A549 (cell line): ENCODE data around the gene KLHDC8A. TPM values are rescaled to one million over a fixed set of nuclear protein-coding genes. Genes with fewer than 3 reads are reported as not detected.

Experiments used
- ATAC-seq, 2 experiments: fragments of 200-7000 bp in 1 of 2; fragments of >200 bp in 1 of 2; cut with Nextera tagmentation in 1 of 2; cut with Tn5 transposase in 1 of 2; 3 replicates each; pipeline versions ENCODE4 v1.8.0 to v1.9.1; 2018 to 2020; ENCODE audit warnings: mild to moderate bottlenecking in 1 of 2, moderate library complexity in 1 of 2
- CTCF ChIA-PET: fragments of 300-600 bp; sonication (Branson Sonifier 250); formaldehyde crosslinking; extraction: SDS; loops from one replicate; lab custom pipeline; 2021; ENCODE audit warnings: antibody characterized with exemption, inconsistent platforms; lab: Yijun Ruan, JAX
- POLR2A ChIA-PET: fragments of 350-600 bp; formaldehyde crosslinking; extraction: SDS; loops from one replicate; lab custom pipeline; 2021; ENCODE audit warnings: antibody characterized with exemption, inconsistent platforms; lab: Yijun Ruan, JAX
- DNase-seq, 2 experiments: peaks; one replicate each; pipeline versions ENCODE4 v3.0.0 to v3.0.0-alpha.2; 2011 to 2016; ENCODE audit warnings: low read depth in 1 of 2, low spot score in 1 of 2
- FAIRE-seq: peaks from 2 replicates; lab custom pipeline; 2011; peaks lifted over from hg19 to GRCh38; lab: Jason Lieb, UNC
- H3K27ac ChIP-seq, 2 experiments: fragments of >200 bp; sonication (Bioruptor Twin); formaldehyde crosslinking; 3 replicates each; pipeline ENCODE4 v1.5.1; 2016 to 2017
- H3K4me1 ChIP-seq: fragments of >200 bp; sonication (Bioruptor Twin); formaldehyde crosslinking; 3 replicates; pipeline ENCODE4 v1.6.1; 2016
- H3K4me2 ChIP-seq: fragments of >200 bp; sonication (Bioruptor Twin); formaldehyde crosslinking; 3 replicates; pipeline ENCODE4 v1.6.1; 2016
- H3K4me3 ChIP-seq: fragments of >200 bp; sonication (Bioruptor Twin); formaldehyde crosslinking; 3 replicates; pipeline ENCODE4 v1.5.1; 2016
- H3K9me3 ChIP-seq: fragments of >200 bp; sonication (Bioruptor Twin); formaldehyde crosslinking; 3 replicates; pipeline ENCODE4 v1.6.1; 2016
- BHLHE40 ChIP-seq: IDR thresholded peaks from 2 replicates; pipeline ENCODE4 v1.6.1; 2012; ENCODE audit warnings: low read depth, low read length, inconsistent platforms
- CBX2 ChIP-seq: fragments of 200-600 bp; sonication (generic); IDR thresholded peaks from 2 replicates; pipeline ENCODE4 v1.6.1; 2016; ENCODE audit warnings: low read depth, mild to moderate bottlenecking, borderline replicate concordance
- CBX8 ChIP-seq: fragments of 200-600 bp; sonication (generic); IDR thresholded peaks from 2 replicates; pipeline ENCODE4 v1.6.1; 2016
- E2F6 ChIP-seq: IDR thresholded peaks from 2 replicates; pipeline ENCODE4 v1.6.1; 2012; ENCODE audit warnings: low read depth, borderline replicate concordance
- ELK1 ChIP-seq: fragments of 150-350 bp; IDR thresholded peaks from 2 replicates; pipeline ENCODE4 v1.6.1; 2014; ENCODE audit warnings: low read depth, mild to moderate bottlenecking, low read length
- FOXS1 ChIP-seq: fragments of 250-450 bp; sonication (Bioruptor Pico); IDR thresholded peaks from 2 replicates; pipeline ENCODE4 v1.5.0; 2020; ENCODE audit warnings: mild to moderate bottlenecking, moderate library complexity
- HOXA7 ChIP-seq: fragments of 250-450 bp; sonication (Bioruptor Pico); IDR thresholded peaks from 2 replicates; pipeline ENCODE4 v1.5.0; 2020; ENCODE audit warnings: mild to moderate bottlenecking, moderate library complexity
- HOXB5 ChIP-seq: fragments of 250-450 bp; sonication (Bioruptor Pico); IDR thresholded peaks from 2 replicates; pipeline ENCODE4 v1.5.0; 2020; ENCODE audit warnings: mild to moderate bottlenecking, moderate library complexity
- JUN ChIP-seq, 2 experiments: fragments of >200 bp; sonication (Bioruptor Twin); formaldehyde crosslinking; IDR thresholded peaks; 2 replicates in 1 of 2; 3 replicates in 1 of 2; pipeline ENCODE4 v1.6.1; 2016 to 2017
- JUNB ChIP-seq: fragments of >200 bp; sonication (Bioruptor Twin); formaldehyde crosslinking; IDR thresholded peaks from 2 replicates; pipeline ENCODE4 v1.6.1; 2016
- NPAS2 ChIP-seq: fragments of 250-450 bp; sonication (Bioruptor Pico); IDR thresholded peaks from 2 replicates; pipeline ENCODE4 v1.8.0; 2022; ENCODE audit warnings: mild to moderate bottlenecking, moderate library complexity, borderline replicate concordance
- NR3C1 ChIP-seq: fragments of >200 bp; sonication (Bioruptor Twin); formaldehyde crosslinking; IDR thresholded peaks from 3 replicates; pipeline ENCODE4 v1.6.1; 2017
- PHF8 ChIP-seq: fragments of 200-600 bp; sonication (generic); IDR thresholded peaks from 2 replicates; pipeline ENCODE4 v1.6.1; 2016; ENCODE audit warnings: low read depth, mild to moderate bottlenecking, antibody characterized with exemption, moderate library complexity, borderline replicate concordance
- RFX5 ChIP-seq: fragments of 450-650 bp; IDR thresholded peaks from 2 replicates; pipeline ENCODE4 v1.7.1; 2014; ENCODE audit warnings: antibody characterized with exemption, mild to moderate bottlenecking, moderate library complexity
- RNF2 ChIP-seq: fragments of 200-600 bp; sonication (generic); IDR thresholded peaks from 2 replicates; pipeline ENCODE4 v1.6.1; 2016; ENCODE audit warnings: low read depth, mild to moderate bottlenecking, antibody characterized with exemption, moderate library complexity, borderline replicate concordance
- SMC3 ChIP-seq: fragments of >200 bp; sonication (Bioruptor Twin); formaldehyde crosslinking; IDR thresholded peaks from 3 replicates; pipeline ENCODE4 v1.6.1; 2018; ENCODE audit warnings: inconsistent platforms
- USF2 ChIP-seq: fragments of 450-650 bp; IDR thresholded peaks from 2 replicates; pipeline ENCODE4 v1.6.1; 2014; ENCODE audit warnings: antibody characterized with exemption
- ZC3H11A ChIP-seq: fragments of 450-650 bp; IDR thresholded peaks from 2 replicates; pipeline ENCODE4 v1.6.1; 2014; ENCODE audit warnings: antibody characterized with exemption, mild to moderate bottlenecking
- ZFP36 ChIP-seq: fragments of 450-650 bp; IDR thresholded peaks from 2 replicates; pipeline ENCODE4 v1.6.1; 2014; ENCODE audit warnings: borderline replicate concordance; ENCODE audit not compliant: partially characterized antibody
- WGBS: methylation state at CpG from one replicate; pipeline ENCODE4 v1.1.6; 2017; ENCODE audit errors: missing lambda C conversion rate; 5-methylcytosine and 5-hydroxymethylcytosine counted together
- polyA plus RNA-seq, 4 experiments: library from polyadenylated mRNA; depleted of rRNA in 3 of 4; stranded (reverse); fragments of >200 nt; fragmentation: RNase III in 1 of 4; extraction: RNeasy Plus Mini Kit Qiagen cat#74134 plus additional on column Dnase treatment in 1 of 4; gene quantifications; 2 replicates in 3 of 4; 3 replicates in 1 of 4; pipeline ENCODE4 v1.2.3, GENCODE V29; 2011 to 2017
- TF ChIP-seq, protein P1 (sequence below): fragments of 250-450 bp; sonication (Bioruptor Pico); IDR thresholded peaks from 2 replicates; pipeline ENCODE4 v1.5.0; 2020; ENCODE audit warnings: low read depth, mild to moderate bottlenecking, moderate library complexity
- TF ChIP-seq, protein P2 (sequence below): fragments of >200 bp; sonication (Bioruptor Twin); formaldehyde crosslinking; IDR thresholded peaks from 3 replicates; pipeline ENCODE4 v1.6.1; 2016
- TF ChIP-seq, protein P3 (sequence below): fragments of 250-450 bp; sonication (Bioruptor Pico); IDR thresholded peaks from 2 replicates; pipeline ENCODE4 v1.5.0; 2021; ENCODE audit warnings: mild to moderate bottlenecking, moderate library complexity, borderline replicate concordance

The KLHDC8A gene
- polyA plus RNA-seq, 2 of the 4 experiments (the other 2 are of a cell fraction), result 0.34 to 0.40 TPM

GRCh38 chr1:205328476-205328875 is 28.2 kb downstream of the KLHDC8A start:
- Histone ChIP-seq H3K4me1 (peaks cover 17% of the 10 kb centered on the region), H3K27ac (peak overlapping the region in 1 of 2 experiments; percentile 55; a peak in 3 of 6 replicates), H3K9me3 (no peaks in the 10 kb centered on the region), H3K4me3 (no peak overlapping the region), H3K4me2 (no peak overlapping the region)
- 53% methylated on average over 4 of the region's 4 CpGs for WGBS
- no peak for ATAC-seq
- no peak for FAIRE-seq
- ChIA-PET POLR2A (no interaction called here), CTCF (interaction anchor here (5.7 to 89.2 kb wide), 4 partner anchors 4 to 197 kb away, joined by 26 to 3627 read pairs (median 1971); partner anchors contain the start of genes KLHDC8A and NUAK2)
- TF ChIP-seq, protein P1, sequence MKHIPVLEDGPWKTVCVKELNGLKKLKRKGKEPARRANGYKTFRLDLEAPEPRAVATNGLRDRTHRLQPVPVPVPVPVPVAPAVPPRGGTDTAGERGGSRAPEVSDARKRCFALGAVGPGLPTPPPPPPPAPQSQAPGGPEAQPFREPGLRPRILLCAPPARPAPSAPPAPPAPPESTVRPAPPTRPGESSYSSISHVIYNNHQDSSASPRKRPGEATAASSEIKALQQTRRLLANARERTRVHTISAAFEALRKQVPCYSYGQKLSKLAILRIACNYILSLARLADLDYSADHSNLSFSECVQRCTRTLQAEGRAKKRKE (CRISPR knock-in tag), result no peak
- no peak for DNase-seq

DNA sequence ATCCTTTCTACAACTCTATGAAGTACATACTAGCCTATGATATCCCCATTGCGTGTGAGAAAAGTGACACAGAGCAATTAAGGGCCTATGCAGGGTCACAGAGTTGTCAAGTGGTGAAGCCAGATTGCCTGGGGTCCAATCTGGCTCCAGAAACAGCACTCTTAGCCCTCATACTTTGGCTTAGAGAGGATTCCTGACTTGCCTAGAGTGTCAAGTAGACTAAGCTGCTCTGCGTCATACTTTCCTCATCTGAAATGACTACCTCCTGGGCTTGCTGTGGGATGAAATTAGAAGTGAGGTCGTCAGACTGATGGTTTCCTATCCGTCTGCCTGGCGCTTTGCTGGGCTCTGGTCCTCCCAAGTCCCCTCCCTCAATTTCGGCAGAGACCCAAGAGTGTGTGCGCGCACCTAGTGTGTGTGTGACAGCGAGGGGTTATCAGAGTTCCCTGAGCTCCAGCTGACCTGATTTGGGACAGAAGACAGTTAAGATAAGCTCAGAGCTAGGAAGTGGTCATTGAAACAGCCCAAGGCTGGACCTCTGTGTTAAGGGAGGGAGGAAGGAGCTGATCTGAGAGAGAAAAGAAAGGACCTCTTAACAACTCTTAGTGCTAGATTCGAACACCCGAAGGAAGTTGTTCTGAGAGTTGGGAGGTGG is 29.8 kb downstream of the KLHDC8A start:
- Histone ChIP-seq H3K27ac (peak overlapping the region; percentile 13 to 99; a peak in 3 of 6 replicates), H3K4me3 (no peak overlapping the region), H3K9me3 (no peaks in the 10 kb centered on the region), H3K4me1 (peaks cover 20% of the 10 kb centered on the region), H3K4me2 (no peak overlapping the region)
- 76% methylated on average over 11 of the region's 11 CpGs for WGBS
- ChIA-PET CTCF (interaction anchor here (0.7 to 89.2 kb wide), 11 partner anchors 2 to 197 kb away, joined by 3 to 3627 read pairs (median 11); partner anchors contain the start of genes KLHDC8A, NUAK2 and TMCC2), POLR2A (no interaction called here)
- no peak for DNase-seq
- FAIRE-seq, result no peak
- ATAC-seq, result no peak
- TF ChIP-seq RFX5, result no peak
- TF ChIP-seq ZC3H11A, result no peak
- TF ChIP-seq BHLHE40, result no peak
- no peak for TF ChIP-seq CBX8
- no peak for TF ChIP-seq ZFP36
- no peak for TF ChIP-seq CBX2
- TF ChIP-seq RNF2, result no peak
- no peak for TF ChIP-seq NPAS2 (CRISPR knock-in tag)
- TF ChIP-seq FOXS1 (CRISPR knock-in tag), result no peak
- TF ChIP-seq, protein P2, sequence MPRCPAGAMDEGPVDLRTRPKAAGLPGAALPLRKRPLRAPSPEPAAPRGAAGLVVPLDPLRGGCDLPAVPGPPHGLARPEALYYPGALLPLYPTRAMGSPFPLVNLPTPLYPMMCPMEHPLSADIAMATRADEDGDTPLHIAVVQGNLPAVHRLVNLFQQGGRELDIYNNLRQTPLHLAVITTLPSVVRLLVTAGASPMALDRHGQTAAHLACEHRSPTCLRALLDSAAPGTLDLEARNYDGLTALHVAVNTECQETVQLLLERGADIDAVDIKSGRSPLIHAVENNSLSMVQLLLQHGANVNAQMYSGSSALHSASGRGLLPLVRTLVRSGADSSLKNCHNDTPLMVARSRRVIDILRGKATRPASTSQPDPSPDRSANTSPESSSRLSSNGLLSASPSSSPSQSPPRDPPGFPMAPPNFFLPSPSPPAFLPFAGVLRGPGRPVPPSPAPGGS, result no peak
- no peak for TF ChIP-seq E2F6
- TF ChIP-seq NR3C1, result no peak
- no peak for TF ChIP-seq JUN (IDR thresholded peaks at IDR 0.05)
- TF ChIP-seq HOXB5, result no peak
- TF ChIP-seq JUNB, result no peak

DNA sequence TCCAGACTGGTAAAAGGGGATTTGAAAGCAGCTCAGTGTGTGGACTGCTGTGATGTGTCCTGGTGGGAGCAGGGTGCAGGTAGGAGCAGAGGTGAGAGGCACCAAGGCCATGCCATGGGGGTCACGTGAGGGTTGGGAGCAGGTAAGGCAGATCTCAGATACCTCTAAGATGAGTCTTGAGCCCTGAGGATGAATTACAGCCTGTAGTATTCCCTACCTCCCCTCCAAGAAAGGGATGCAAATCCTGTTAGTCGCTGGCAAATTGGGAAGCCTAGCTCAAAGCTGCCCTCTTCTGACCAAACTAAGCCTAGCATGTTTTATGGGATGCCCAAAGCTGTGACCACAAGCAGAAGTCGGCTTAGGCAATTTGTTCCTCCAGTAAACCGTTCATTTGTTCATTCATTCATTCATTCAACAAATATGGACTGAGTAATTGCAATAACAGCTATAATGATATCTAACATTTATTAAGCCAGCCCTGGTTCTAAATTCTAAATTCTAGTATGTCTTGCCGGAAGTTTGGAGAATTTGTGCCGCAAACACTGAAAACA is 31.3 kb downstream of the KLHDC8A start:
- Histone ChIP-seq H3K4me2 (peak overlapping the region; percentile 59), H3K9me3 (no peaks in the 10 kb centered on the region), H3K4me1 (peaks cover 22% of the 10 kb centered on the region), H3K4me3 (no peak overlapping the region), H3K27ac (peak overlapping the region; percentile 86 to 99)
- POLR2A ChIA-PET, result interaction anchor here (1.0 to 1.9 kb wide), 5 partner anchors 24 to 52 kb away, joined by 3 to 25 read pairs (median 7); no protein-coding TSS in a partner anchor
- CTCF ChIA-PET, result interaction anchor here (0.6 to 89.2 kb wide), 34 partner anchors 0 to 518 kb away, joined by 3 to 3627 read pairs (median 4); partner anchors contain the start of genes KLHDC8A, NUAK2 and TMCC2
- ATAC-seq (peak; percentile 53 to 58), FAIRE-seq (no peak), DNase-seq (peak; percentile 87)
- WGBS, result 33% methylated on average over 6 of the region's 6 CpGs
- TF ChIP-seq, protein P2, result no peak
- TF ChIP-seq USF2, result peak; percentile 39; the same call in 1 of the 2 replicates
- TF ChIP-seq, protein P3, sequence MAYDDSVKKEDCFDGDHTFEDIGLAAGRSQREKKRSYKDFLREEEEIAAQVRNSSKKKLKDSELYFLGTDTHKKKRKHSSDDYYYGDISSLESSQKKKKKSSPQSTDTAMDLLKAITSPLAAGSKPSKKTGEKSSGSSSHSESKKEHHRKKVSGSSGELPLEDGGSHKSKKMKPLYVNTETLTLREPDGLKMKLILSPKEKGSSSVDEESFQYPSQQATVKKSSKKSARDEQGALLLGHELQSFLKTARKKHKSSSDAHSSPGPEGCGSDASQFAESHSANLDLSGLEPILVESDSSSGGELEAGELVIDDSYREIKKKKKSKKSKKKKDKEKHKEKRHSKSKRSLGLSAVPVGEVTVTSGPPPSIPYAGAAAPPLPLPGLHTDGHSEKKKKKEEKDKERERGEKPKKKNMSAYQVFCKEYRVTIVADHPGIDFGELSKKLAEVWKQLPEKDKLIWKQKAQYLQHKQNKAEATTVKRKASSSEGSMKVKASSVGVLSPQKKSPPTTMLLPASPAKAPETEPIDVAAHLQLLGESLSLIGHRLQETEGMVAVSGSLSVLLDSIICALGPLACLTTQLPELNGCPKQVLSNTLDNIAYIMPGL (CRISPR knock-in tag), result no peak
- no peak for TF ChIP-seq HOXA7
- TF ChIP-seq, protein P1 (CRISPR knock-in tag), result no peak
- TF ChIP-seq ELK1, result no peak
- no peak for TF ChIP-seq NPAS2 (CRISPR knock-in tag)
- TF ChIP-seq PHF8, result no peak
- peak; percentile 98 for TF ChIP-seq SMC3
